K562 (cell line): ENCODE data around the gene PDZD8. TPM values are rescaled to one million over a fixed set of nuclear protein-coding genes. Genes with fewer than 3 reads are reported as not detected.

ENCODE experiments used
- ATAC-seq: fragments of 200-7000 bp; cut with Tn5 transposase; 3 replicates; pipeline ENCODE4 v1.9.1; 2020; ENCODE audit warnings: moderate library complexity
- BruUV-seq: library from RNA; stranded (reverse); fragments of 400-500 nt; replicated peaks from 2 replicates; lab custom pipeline; 2021; lab: Mats Ljungman, UMichigan
- CTCF ChIA-PET: fragments of 300-600 bp; formaldehyde crosslinking; extraction: SDS; loops from one replicate; lab custom pipeline; 2021; ENCODE audit warnings: low intra/inter-chr PET ratio; lab: Yijun Ruan, JAX
- POLR2A ChIA-PET: fragments of 300-600, 350-650 bp; sonication (Branson Sonifier 250); formaldehyde crosslinking; extraction: SDS; loops from one replicate; lab custom pipeline; 2021; ENCODE audit warnings: antibody characterized with exemption, inconsistent platforms; lab: Yijun Ruan, JAX
- DNase-seq, 4 experiments: peaks; one replicate each; pipeline versions ENCODE4 v3.0.0 to v3.0.0-alpha.2; 2011 to 2018; ENCODE audit warnings: low spot score in 3 of 4, mixed read lengths in 3 of 4; ENCODE audit errors: extremely low read depth in 1 of 4
- FAIRE-seq: peaks from 2 replicates; lab custom pipeline; 2011; peaks lifted over from hg19 to GRCh38; lab: Jason Lieb, UNC
- H2AFZ ChIP-seq: 2 replicates; pipeline ENCODE4 v1.6.0; 2011; ENCODE audit warnings: low read depth, low read length, control low read depth, inconsistent platforms
- H3K27ac ChIP-seq: fragments of 200-600 bp; 3 replicates; pipeline ENCODE4 v1.8.0; 2011; ENCODE audit warnings: low read depth, mild to moderate bottlenecking, control low read depth, inconsistent platforms, low read length, moderate library complexity, mixed read lengths; ENCODE audit errors: extremely low read depth
- H3K27me3 ChIP-seq, 2 experiments: fragments of 300-600 bp in 1 of 2; 2 replicates in 1 of 2; 3 replicates in 1 of 2; pipeline versions ENCODE4 v1.6.0 to v1.8.0; 2011; ENCODE audit warnings: inconsistent platforms in 2 of 2, low read length in 2 of 2, mild to moderate bottlenecking in 1 of 2, mixed read lengths in 1 of 2, moderate library complexity in 1 of 2; ENCODE audit not compliant: control insufficient read depth in 2 of 2, insufficient read depth in 2 of 2
- H3K36me3 ChIP-seq: fragments of 300-600 bp; 3 replicates; pipeline ENCODE4 v1.8.0; 2011; ENCODE audit warnings: mild to moderate bottlenecking, low read length, inconsistent platforms; ENCODE audit not compliant: control insufficient read depth, insufficient read depth
- H3K4me1 ChIP-seq, 2 experiments: fragments of 200-600 bp in 1 of 2; replicated peaks in 1 of 2; 2 replicates in 1 of 2; 3 replicates in 1 of 2; pipeline versions ENCODE4 v1.5.1 to v1.8.0; 2011; ENCODE audit warnings: inconsistent platforms in 2 of 2, low read length in 2 of 2, mild to moderate bottlenecking in 1 of 2, mixed read lengths in 1 of 2, moderate library complexity in 1 of 2; ENCODE audit not compliant: control insufficient read depth in 2 of 2, insufficient read depth in 2 of 2
- H3K4me2 ChIP-seq: 2 replicates; pipeline ENCODE4 v1.6.1; 2011; ENCODE audit warnings: low read length, control low read depth, inconsistent platforms, mixed read lengths; ENCODE audit not compliant: insufficient read depth
- H3K4me3 ChIP-seq: fragments of 200-600 bp; sonication (generic), shearing (Covaris generic); 2 replicates; pipeline ENCODE4 v1.5.1; 2016; ENCODE audit warnings: control low read depth, inconsistent platforms
- H3K79me2 ChIP-seq: fragments of 200-600 bp; 3 replicates; pipeline ENCODE4 v1.8.0; 2011; ENCODE audit warnings: low read length, inconsistent platforms; ENCODE audit not compliant: control insufficient read depth, insufficient read depth
- H3K9ac ChIP-seq, 2 experiments: 2 replicates each; pipeline versions ENCODE4 v1.6.0 to v1.6.1; 2011; ENCODE audit warnings: low read depth in 2 of 2, low read length in 2 of 2, control low read depth in 1 of 2, inconsistent platforms in 1 of 2, mild to moderate bottlenecking in 1 of 2, mixed read lengths in 1 of 2; ENCODE audit not compliant: insufficient read depth in 1 of 2
- H3K9me1 ChIP-seq: one replicate; pipeline ENCODE4 v1.6.0; 2011; ENCODE audit warnings: inconsistent platforms, mild to moderate bottlenecking, low read length, moderate library complexity; ENCODE audit not compliant: control insufficient read depth, insufficient read depth
- H3K9me3 ChIP-seq: replicated peaks from 2 replicates; pipeline ENCODE4 v1.5.1; 2011; ENCODE audit warnings: low read depth, low read length, inconsistent platforms; ENCODE audit not compliant: control insufficient read depth, insufficient read depth
- H4K20me1 ChIP-seq: replicated peaks from 2 replicates; pipeline ENCODE4 v1.6.1; 2011; ENCODE audit warnings: low read length, inconsistent platforms, mixed read lengths; ENCODE audit not compliant: control insufficient read depth, insufficient read depth
- BRF2 ChIP-seq: IDR thresholded peaks from 3 replicates; pipeline ENCODE4 v1.6.1; 2011; ENCODE audit warnings: borderline replicate concordance, mild to moderate bottlenecking; ENCODE audit not compliant: insufficient read length, insufficient read depth
- CEBPG ChIP-seq, 3 experiments: fragments of 200-800 bp in 1 of 3; sonication (Bioruptor generic) in 1 of 3; sonication (generic) in 1 of 3; formaldehyde crosslinking in 1 of 3; IDR thresholded peaks in 2 of 3; conservative IDR thresholded peaks in 1 of 3; 2 replicates each; pipeline versions ENCODE4 v1.6.1 to v1.8.0; 2016 to 2022; ENCODE audit warnings: missing compliant biosample characterization in 2 of 3, missing genetic modification characterization in 2 of 3, mild to moderate bottlenecking in 1 of 3, missing genetic modification reagents in 1 of 3
- HIVEP1 ChIP-seq: fragments of 250-450 bp; sonication (Bioruptor Pico); IDR thresholded peaks from 2 replicates; pipeline ENCODE4 v1.4.0; 2020; ENCODE audit warnings: mild to moderate bottlenecking
- NFE2L1 ChIP-seq: fragments of 450-650 bp; IDR thresholded peaks from 2 replicates; pipeline ENCODE4 v1.6.1; 2016; ENCODE audit warnings: missing genetic modification characterization, low read depth, mild to moderate bottlenecking, missing compliant biosample characterization, moderate library complexity, borderline replicate concordance
- SMARCB1 ChIP-seq: IDR thresholded peaks from 2 replicates; pipeline ENCODE4 v1.6.1; 2011; ENCODE audit warnings: improper control_type of control experiment, low read depth; ENCODE audit not compliant: insufficient read length
- ZNF445 ChIP-seq: fragments of 250-450 bp; sonication (Bioruptor Pico); IDR thresholded peaks from 2 replicates; pipeline ENCODE4 v1.4.0; 2020; ENCODE audit warnings: low read depth, mild to moderate bottlenecking, moderate library complexity
- ZSCAN29 ChIP-seq: fragments of 450-650 bp; IDR thresholded peaks from 2 replicates; pipeline ENCODE4 v1.6.1; 2017
- WGBS: fragments of 100-300 bp; shearing (Covaris generic); methylation state at CpG from one replicate; pipeline ENCODE4 v1.1.6; 2016; ENCODE audit warnings: low coverage, mixed read lengths; ENCODE audit not compliant: insufficient coverage; ENCODE audit errors: missing lambda C conversion rate; 5-methylcytosine and 5-hydroxymethylcytosine counted together
- in situ Hi-C: fragments of 300-500 bp; cut with MboI; formaldehyde crosslinking; loops from 4 replicates; pipeline ENCODE4 v1.15.0; 2018; ENCODE audit warnings: inconsistent platforms, mixed read lengths
- intact Hi-C: fragments of 100-400 bp; cut with micrococcal nuclease; formaldehyde crosslinking; loops from 2 replicates; pipeline ENCODE4 v1.14.2; 2022
- polyA plus RNA-seq, 8 experiments: library from polyadenylated mRNA; depleted of rRNA in 4 of 8; stranded (reverse) in 5 of 8; unstranded in 3 of 8; fragments of >200 nt; fragmentation: Nextera tagmentation in 2 of 8; fragmentation: Illumina TruSeq in 1 of 8; extraction: Ambion mirVana in 2 of 8; extraction: Trizol in 1 of 8; gene quantifications; 2 replicates each; pipeline versions ENCODE4 v1.2.1 to v1.2.3, GENCODE V29; 2011 to 2014; ENCODE audit warnings: inconsistent platforms in 1 of 8, missing spikeins in 1 of 8
- total RNA-seq, 7 experiments: library from RNA; depleted of rRNA in 6 of 7; stranded (reverse); fragments of >200 nt in 6 of 7; fragmentation: Illumina TruSeq in 2 of 7; extraction: Trizol in 2 of 7; gene quantifications; 2 replicates each; pipeline versions ENCODE4 v1.2.1 to v1.2.3, GENCODE V29; 2011 to 2021; ENCODE audit warnings: low replicate concordance in 1 of 7

Gene PDZD8
- total and polyA plus RNA-seq, 9 of the 15 experiments (the other 6 are each of a cell fraction or from before 2014, with no cell fraction given): 5.5 to 53.4 (median 36.8) TPM

- no peaks in the 10 kb centered on the region for H3K36me3 ChIP-seq
- WGBS: 63% methylated on average over 3 of the region's 3 CpGs
Observed at GRCh38 chr10:117390420-117390819, 15.2 kb upstream of the PDZD8 start.

More at GRCh38 chr10:117390420-117390819, 15.2 kb upstream of the PDZD8 start:
- BruUV-seq: no TSS peak
- Histone ChIP-seq H2AFZ (no peak overlapping the region), H3K9me1 (no peaks in the 10 kb centered on the region), H3K9ac (no peak overlapping the region), H4K20me1 (no peaks in the 10 kb centered on the region), H3K79me2 (no peaks in the 10 kb centered on the region), H3K9me3 (no peaks in the 10 kb centered on the region)
- intact Hi-C loops: no loop called here
- no peak for TF ChIP-seq BRF2
- no peak for TF ChIP-seq CEBPG (CRISPR knock-in tag; IDR thresholded peaks at IDR 0.05)
- TF ChIP-seq CEBPG (tag; conservative IDR thresholded peaks at IDR 0.05 in 1 of 2, IDR thresholded peaks at IDR 0.05 in 1 of 2): no peak
- no peak for TF ChIP-seq ZSCAN29
- TF ChIP-seq HIVEP1 (CRISPR knock-in tag): no peak
- no peak for TF ChIP-seq SMARCB1
- no peak for TF ChIP-seq NFE2L1 (tag)
- no peak for TF ChIP-seq ZNF445
- TF ChIP-seq, all 486 proteins: peak for 0
- CTCF ChIA-PET: no interaction called here
- DNase-seq (no peak), ATAC-seq (no peak), FAIRE-seq (no peak)
- Histone ChIP-seq H3K4me1 (peaks cover 0 to 4% of the 10 kb centered on the region in 2 experiments; a peak in 3 of 5 replicates), H3K27ac (no peak overlapping the region), H3K27me3 (no peaks in the 10 kb centered on the region), H3K4me3 (no peak overlapping the region), H3K4me2 (no peak overlapping the region)
- POLR2A ChIA-PET: no interaction called here
- in situ Hi-C loops: no loop called here
